A549 (cell line): ENCODE measurements around the gene POLR3B.

ENCODE experiments used
- CEBPB ChIP-seq, 2 experiments: fragments of >200 bp in 1 of 2; sonication (Bioruptor Twin) in 1 of 2; formaldehyde crosslinking in 1 of 2; IDR thresholded peaks; 2 replicates each; pipeline ENCODE4 v1.6.1; 2012 to 2016
- CHD2 ChIP-seq: fragments of 150-350 bp; IDR thresholded peaks from 2 replicates; pipeline ENCODE4 v1.6.1; 2014; ENCODE audit warnings: low read length; ENCODE audit not compliant: partially characterized antibody
- EP300 ChIP-seq, 2 experiments: fragments of >200 bp; sonication (Bioruptor Twin); formaldehyde crosslinking; IDR thresholded peaks; 2 replicates in 1 of 2; 3 replicates in 1 of 2; pipeline ENCODE4 v1.6.1; 2016 to 2017
- NR3C1 ChIP-seq: fragments of >200 bp; sonication (Bioruptor Twin); formaldehyde crosslinking; IDR thresholded peaks from 3 replicates; pipeline ENCODE4 v1.6.1; 2017
- POLR2A ChIP-seq: IDR thresholded peaks from 2 replicates; pipeline ENCODE4 v1.6.1; 2012; ENCODE audit warnings: mild to moderate bottlenecking, low read length
- SREBF2 ChIP-seq: fragments of 450-650 bp; IDR thresholded peaks from 2 replicates; pipeline ENCODE4 v1.6.1; 2014; ENCODE audit warnings: mild to moderate bottlenecking, moderate library complexity
- USF2 ChIP-seq: fragments of 450-650 bp; IDR thresholded peaks from 2 replicates; pipeline ENCODE4 v1.6.1; 2014; ENCODE audit warnings: antibody characterized with exemption
- TF ChIP-seq, protein P1 (sequence below): fragments of >200 bp; sonication (Bioruptor Twin); formaldehyde crosslinking; IDR thresholded peaks from 3 replicates; pipeline ENCODE4 v1.5.1; 2016
- TF ChIP-seq, protein P2 (sequence below): IDR thresholded peaks from 2 replicates; pipeline ENCODE4 v1.6.1; 2012

DNA sequence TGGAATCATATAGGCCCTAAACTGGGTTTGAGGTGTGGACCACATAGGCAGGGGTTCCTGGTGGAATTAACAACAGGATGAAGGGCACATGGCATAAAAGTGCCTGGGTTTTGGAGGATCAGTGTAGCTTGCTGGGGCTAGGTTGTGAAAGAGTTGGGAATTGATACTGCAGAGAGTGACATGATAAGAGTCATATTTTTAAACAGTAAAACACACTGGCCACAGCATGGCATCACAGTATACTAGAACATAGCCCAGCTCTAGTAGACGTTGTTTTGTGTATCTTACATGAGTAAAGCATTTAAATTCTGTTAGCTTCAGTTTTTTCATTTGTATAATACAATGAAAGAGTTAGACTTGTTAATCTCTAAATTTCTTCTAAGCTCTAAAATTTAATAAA lies 102.0 kb downstream of the POLR3B start:
- TF ChIP-seq NR3C1 (no peak), EP300 (IDR thresholded peaks at IDR 0.05) (no peak), POLR2A (no peak), USF2 (no peak), CHD2 (no peak), CEBPB (IDR thresholded peaks at IDR 0.05) (no peak), SREBF2 (no peak)
- TF ChIP-seq, protein P1, sequence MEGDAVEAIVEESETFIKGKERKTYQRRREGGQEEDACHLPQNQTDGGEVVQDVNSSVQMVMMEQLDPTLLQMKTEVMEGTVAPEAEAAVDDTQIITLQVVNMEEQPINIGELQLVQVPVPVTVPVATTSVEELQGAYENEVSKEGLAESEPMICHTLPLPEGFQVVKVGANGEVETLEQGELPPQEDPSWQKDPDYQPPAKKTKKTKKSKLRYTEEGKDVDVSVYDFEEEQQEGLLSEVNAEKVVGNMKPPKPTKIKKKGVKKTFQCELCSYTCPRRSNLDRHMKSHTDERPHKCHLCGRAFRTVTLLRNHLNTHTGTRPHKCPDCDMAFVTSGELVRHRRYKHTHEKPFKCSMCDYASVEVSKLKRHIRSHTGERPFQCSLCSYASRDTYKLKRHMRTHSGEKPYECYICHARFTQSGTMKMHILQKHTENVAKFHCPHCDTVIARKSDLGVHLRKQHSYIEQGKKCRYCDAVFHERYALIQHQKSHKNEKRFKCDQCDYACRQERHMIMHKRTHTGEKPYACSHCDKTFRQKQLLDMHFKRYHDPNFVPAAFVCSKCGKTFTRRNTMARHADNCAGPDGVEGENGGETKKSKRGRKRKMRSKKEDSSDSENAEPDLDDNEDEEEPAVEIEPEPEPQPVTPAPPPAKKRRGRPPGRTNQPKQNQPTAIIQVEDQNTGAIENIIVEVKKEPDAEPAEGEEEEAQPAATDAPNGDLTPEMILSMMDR: no peak
- TF ChIP-seq, protein P2, sequence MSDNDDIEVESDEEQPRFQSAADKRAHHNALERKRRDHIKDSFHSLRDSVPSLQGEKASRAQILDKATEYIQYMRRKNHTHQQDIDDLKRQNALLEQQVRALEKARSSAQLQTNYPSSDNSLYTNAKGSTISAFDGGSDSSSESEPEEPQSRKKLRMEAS: no peak
